H1 (cell line): Measurements from ENCODE around the gene KCNQ1.

Experiments
- CTBP2 ChIP-seq: IDR thresholded peaks from 2 replicates; pipeline ENCODE4 v1.7.0; 2011; ENCODE audit warnings: borderline replicate concordance, mild to moderate bottlenecking, moderate library complexity, mixed read lengths, low read length; ENCODE audit not compliant: insufficient read depth, insufficient read length
- GTF2F1 ChIP-seq: IDR thresholded peaks from 2 replicates; pipeline ENCODE4 v1.6.1; 2012; ENCODE audit warnings: low read depth, low read length, improper control_type of control experiment, borderline replicate concordance
- HDAC6 ChIP-seq: IDR thresholded peaks from one replicate; pipeline ENCODE4 v1.7.1; 2012; ENCODE audit warnings: low read depth, mild to moderate bottlenecking, inconsistent platforms, low read length, moderate library complexity
- POLR2A ChIP-seq, 2 experiments: IDR thresholded peaks; 1 replicate in 1 of 2; 2 replicates in 1 of 2; pipeline ENCODE4 v1.6.1; 2011; ENCODE audit warnings: low read depth in 2 of 2, low read length in 2 of 2, mild to moderate bottlenecking in 2 of 2; ENCODE audit errors: control extremely low read depth in 1 of 2
- POLR2AphosphoS5 ChIP-seq: IDR thresholded peaks from 2 replicates; pipeline ENCODE4 v1.6.1; 2011; ENCODE audit warnings: low read depth, low read length
- RAD21 ChIP-seq, 2 experiments: IDR thresholded peaks in 1 of 2; conservative IDR thresholded peaks in 1 of 2; 2 replicates each; pipeline ENCODE4 v1.6.1; 2011; ENCODE audit warnings: low read depth in 2 of 2, low read length in 2 of 2, improper control_type of control experiment in 1 of 2, inconsistent platforms in 1 of 2, mild to moderate bottlenecking in 1 of 2, moderate library complexity in 1 of 2
- SIRT6 ChIP-seq: IDR thresholded peaks from one replicate; pipeline ENCODE4 v1.7.1; 2012; ENCODE audit warnings: low read length, inconsistent platforms
- SP1 ChIP-seq: IDR thresholded peaks from 2 replicates; pipeline ENCODE4 v1.6.1; 2011; ENCODE audit warnings: low read depth, low read length
- TAF7 ChIP-seq: optimal IDR thresholded peaks from 2 replicates; pipeline ENCODE3; 2011; ENCODE audit warnings: low read depth, mild to moderate bottlenecking, inconsistent platforms, low read length, moderate library complexity, borderline replicate concordance
- USF2 ChIP-seq: IDR thresholded peaks from 2 replicates; pipeline ENCODE4 v1.6.1; 2011; ENCODE audit warnings: low read length, improper control_type of control experiment
- YY1 ChIP-seq: IDR thresholded peaks from 2 replicates; pipeline ENCODE4 v1.6.1; 2011; ENCODE audit warnings: low read depth, mild to moderate bottlenecking, low read length
- TF ChIP-seq, protein P1 (sequence below), 3 experiments: IDR thresholded peaks; 1 replicate in 2 of 3; 2 replicates in 1 of 3; pipeline versions ENCODE4 v1.5.1 to v1.6.1; 2011; ENCODE audit warnings: low read length in 3 of 3, mild to moderate bottlenecking in 3 of 3, inconsistent platforms in 2 of 3, low read depth in 1 of 3, moderate library complexity in 1 of 3; ENCODE audit not compliant: insufficient read depth in 1 of 3; ENCODE audit errors: control extremely low read depth in 1 of 3

DNA sequence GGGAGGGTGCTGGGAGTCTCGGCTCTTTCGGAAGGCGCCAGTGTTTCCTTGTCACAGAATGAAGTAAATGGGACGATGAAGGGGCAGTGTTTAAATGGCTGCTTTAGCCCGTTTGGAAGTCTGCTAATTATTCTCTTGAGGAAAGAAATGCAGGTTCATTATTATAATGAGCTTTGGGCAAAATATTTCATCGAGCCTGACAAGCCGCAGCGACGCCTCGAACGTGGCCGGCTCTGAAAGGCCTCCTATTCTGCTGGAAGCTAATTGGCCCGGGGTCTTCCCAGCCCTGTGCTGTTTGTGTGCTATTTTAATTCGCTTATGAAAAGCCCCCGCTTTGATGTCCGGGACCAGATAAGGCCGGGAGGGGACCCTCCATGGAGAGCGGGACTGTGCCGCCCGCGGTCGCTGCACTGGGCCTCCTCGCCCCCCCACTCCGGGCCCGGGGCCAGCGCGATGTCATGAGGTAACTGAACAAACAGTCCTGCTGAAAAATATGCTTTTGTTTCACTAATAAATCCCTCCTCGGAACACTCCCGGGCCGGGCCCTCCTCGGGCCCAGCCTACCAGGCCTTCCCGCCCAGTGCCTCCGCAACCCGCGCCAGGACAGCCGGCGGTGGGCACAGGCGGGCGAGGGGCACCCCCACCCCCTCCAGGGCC is 362.3 kb downstream of the KCNQ1 start:
- TF ChIP-seq RAD21 (IDR thresholded peaks at IDR 0.05 in 1 of 2, conservative IDR thresholded peaks at IDR 0.05 in 1 of 2; ENCODE audit: low read depth in 2 of 2, low read length in 2 of 2) (no peak), POLR2AphosphoS5 (no peak), POLR2A (IDR thresholded peaks at IDR 0.05; ENCODE audit: control extremely low read depth in 1 of 2, low read depth in 2 of 2, low read length in 2 of 2) (no peak), SP1 (no peak), SIRT6 (no peak), GTF2F1 (no peak), TAF7 (no peak), CTBP2 (no peak), HDAC6 (no peak), YY1 (no peak), USF2 (no peak)
- TF ChIP-seq, protein P1, sequence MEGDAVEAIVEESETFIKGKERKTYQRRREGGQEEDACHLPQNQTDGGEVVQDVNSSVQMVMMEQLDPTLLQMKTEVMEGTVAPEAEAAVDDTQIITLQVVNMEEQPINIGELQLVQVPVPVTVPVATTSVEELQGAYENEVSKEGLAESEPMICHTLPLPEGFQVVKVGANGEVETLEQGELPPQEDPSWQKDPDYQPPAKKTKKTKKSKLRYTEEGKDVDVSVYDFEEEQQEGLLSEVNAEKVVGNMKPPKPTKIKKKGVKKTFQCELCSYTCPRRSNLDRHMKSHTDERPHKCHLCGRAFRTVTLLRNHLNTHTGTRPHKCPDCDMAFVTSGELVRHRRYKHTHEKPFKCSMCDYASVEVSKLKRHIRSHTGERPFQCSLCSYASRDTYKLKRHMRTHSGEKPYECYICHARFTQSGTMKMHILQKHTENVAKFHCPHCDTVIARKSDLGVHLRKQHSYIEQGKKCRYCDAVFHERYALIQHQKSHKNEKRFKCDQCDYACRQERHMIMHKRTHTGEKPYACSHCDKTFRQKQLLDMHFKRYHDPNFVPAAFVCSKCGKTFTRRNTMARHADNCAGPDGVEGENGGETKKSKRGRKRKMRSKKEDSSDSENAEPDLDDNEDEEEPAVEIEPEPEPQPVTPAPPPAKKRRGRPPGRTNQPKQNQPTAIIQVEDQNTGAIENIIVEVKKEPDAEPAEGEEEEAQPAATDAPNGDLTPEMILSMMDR (IDR thresholded peaks at IDR 0.05; ENCODE audit: control extremely low read depth in 1 of 3, insufficient read depth in 1 of 3, low read depth in 1 of 3, low read length in 3 of 3), result no peak
